Smooth muscle cell of the brain vasculature (primary cell): ENCODE data around the gene RBFOX1.

Experiments
- DNase-seq: peaks from one replicate; pipeline ENCODE4 v3.0.0-alpha.2; 2012; ENCODE audit warnings: low read depth, low spot score

RBFOX1 gene

GRCh38 chr16:7518158-7518557, 185.5 kb downstream of the RBFOX1 start:
- no peak for DNase-seq

GRCh38 chr16:7521834-7522233, 189.2 kb downstream of the RBFOX1 start:
- DNase-seq = no peak

- no peak for DNase-seq
Measured at GRCh38 chr16:7524419-7524818, 191.8 kb downstream of the RBFOX1 start.

GRCh38 chr16:7526736-7527135, 194.1 kb downstream of the RBFOX1 start:
- no peak for DNase-seq

GRCh38 chr16:7532534-7532933, 199.9 kb downstream of the RBFOX1 start:
- no peak for DNase-seq

GRCh38 chr16:7534749-7535148, 202.1 kb downstream of the RBFOX1 start:
- DNase-seq = no peak

GRCh38 chr16:7541026-7541425, 208.4 kb downstream of the RBFOX1 start:
- DNase-seq = no peak

- DNase-seq = no peak
Measured at GRCh38 chr16:7545251-7545650, 212.6 kb downstream of the RBFOX1 start.

GRCh38 chr16:7546948-7547347, 214.3 kb downstream of the RBFOX1 start:
- DNase-seq = no peak

- DNase-seq = no peak
Measured at GRCh38 chr16:7547736-7548135, 215.1 kb downstream of the RBFOX1 start.

- no peak for DNase-seq
Measured at GRCh38 chr16:7548796-7549318, 216.2 kb downstream of the RBFOX1 start.

- DNase-seq = no peak
Measured at GRCh38 chr16:7550096-7550495, 217.5 kb downstream of the RBFOX1 start.

- DNase-seq = no peak
Measured at GRCh38 chr16:7555459-7555858, 222.8 kb downstream of the RBFOX1 start.

GRCh38 chr16:7561908-7562405, 229.3 kb downstream of the RBFOX1 start:
- DNase-seq = no peak

GRCh38 chr16:7566360-7566759, 233.7 kb downstream of the RBFOX1 start:
- no peak for DNase-seq

GRCh38 chr16:7571366-7571765, 238.7 kb downstream of the RBFOX1 start:
- no peak for DNase-seq

- DNase-seq = no peak
Measured at GRCh38 chr16:7577588-7577987, 244.9 kb downstream of the RBFOX1 start.

- DNase-seq = no peak
Measured at GRCh38 chr16:7579454-7579853, 246.8 kb downstream of the RBFOX1 start.

GRCh38 chr16:7581175-7581574, 248.5 kb downstream of the RBFOX1 start:
- DNase-seq = no peak

GRCh38 chr16:7583396-7583795, 250.8 kb downstream of the RBFOX1 start:
- DNase-seq = no peak

GRCh38 chr16:7584561-7584960, 251.9 kb downstream of the RBFOX1 start:
- no peak for DNase-seq

GRCh38 chr16:7585705-7586104, 253.1 kb downstream of the RBFOX1 start:
- no peak for DNase-seq

- DNase-seq = no peak
Measured at GRCh38 chr16:7590934-7591333, 258.3 kb downstream of the RBFOX1 start.

- no peak for DNase-seq
Measured at GRCh38 chr16:7596308-7596707, 263.7 kb downstream of the RBFOX1 start.
